Panc1 (cell line): ENCODE results near the gene SUPT3H. TPM values are rescaled to one million over a fixed set of nuclear protein-coding genes. Genes with fewer than 3 reads are reported as not detected.

Source experiments
- ATAC-seq: fragments of 200-7000 bp; cut with Tn5 transposase; 2 replicates; pipeline ENCODE4 v1.9.1; 2020; ENCODE audit warnings: mild to moderate bottlenecking, moderate library complexity
- BruUV-seq: library from RNA; stranded (reverse); fragments of 400-500 nt; replicated peaks from 2 replicates; lab custom pipeline; 2021; lab: Mats Ljungman, UMichigan
- CTCF ChIA-PET: fragments of 300-600 bp; sonication (Branson Sonifier 250); formaldehyde crosslinking; loops from one replicate; lab custom pipeline; 2022; ENCODE audit warnings: antibody characterized with exemption; lab: Charles Lee
- POLR2A ChIA-PET: fragments of 300-600 bp; sonication (Branson Sonifier 250); formaldehyde crosslinking; loops from one replicate; lab custom pipeline; 2022; ENCODE audit warnings: antibody characterized with exemption; lab: Charles Lee
- DNase-seq: peaks from one replicate; pipeline ENCODE4 v3.0.0-alpha.2; 2010; ENCODE audit warnings: low read depth, low spot score
- H3K27ac ChIP-seq: 2 replicates; pipeline ENCODE4 v1.5.1; 2011; ENCODE audit warnings: mild to moderate bottlenecking, low read length, inconsistent platforms
- H3K27me3 ChIP-seq: fragments of 200-500 bp; sonication (Bioruptor generic); 2 replicates; pipeline ENCODE4 v1.6.0; 2014; ENCODE audit warnings: low read length, inconsistent platforms; ENCODE audit not compliant: control insufficient read depth, insufficient read depth
- H3K36me3 ChIP-seq: fragments of 200-500 bp; sonication (Bioruptor generic); 2 replicates; pipeline ENCODE4 v1.5.1; 2014; ENCODE audit warnings: inconsistent platforms, mild to moderate bottlenecking, low read length, moderate library complexity; ENCODE audit not compliant: control insufficient read depth, insufficient read depth
- H3K4me1 ChIP-seq: 2 replicates; pipeline ENCODE4 v1.5.1; 2011; ENCODE audit warnings: inconsistent platforms, mild to moderate bottlenecking, low read length, moderate library complexity; ENCODE audit not compliant: control insufficient read depth, insufficient read depth
- H3K4me3 ChIP-seq, 2 experiments: 2 replicates each; pipeline ENCODE4 v1.5.1; 2011 to 2012; ENCODE audit warnings: low read depth in 2 of 2, low read length in 2 of 2, mild to moderate bottlenecking in 2 of 2, inconsistent platforms in 1 of 2, moderate library complexity in 1 of 2
- H3K9me3 ChIP-seq: fragments of 200-500 bp; sonication (Bioruptor generic); 2 replicates; pipeline ENCODE4 v1.5.1; 2014; ENCODE audit warnings: low read depth, mild to moderate bottlenecking, inconsistent platforms, low read length, moderate library complexity; ENCODE audit not compliant: control insufficient read depth, insufficient read depth
- CTCF ChIP-seq: fragments of 450-650 bp; IDR thresholded peaks from 2 replicates; pipeline ENCODE4 v1.5.1; 2017; ENCODE audit warnings: mild to moderate bottlenecking
- POLR2AphosphoS5 ChIP-seq: IDR thresholded peaks from 2 replicates; pipeline ENCODE4 v1.6.1; 2012; ENCODE audit warnings: mild to moderate bottlenecking, low read depth, low read length, moderate library complexity
- REST ChIP-seq, 2 experiments: IDR thresholded peaks; 2 replicates each; pipeline ENCODE4 v1.6.1; 2011 to 2012; ENCODE audit warnings: low read depth in 2 of 2, control low read depth in 1 of 2, low read length in 1 of 2, mild to moderate bottlenecking in 1 of 2, moderate library complexity in 1 of 2; ENCODE audit not compliant: insufficient read depth in 1 of 2
- SIN3A ChIP-seq: IDR thresholded peaks from 2 replicates; pipeline ENCODE4 v1.6.1; 2012; ENCODE audit warnings: low read depth, mild to moderate bottlenecking, low read length, moderate library complexity, borderline replicate concordance; ENCODE audit not compliant: insufficient read depth
- TCF7L2 ChIP-seq: IDR thresholded peaks from 2 replicates; pipeline ENCODE4 v1.6.1; 2011; ENCODE audit warnings: mild to moderate bottlenecking, low read depth, low read length, inconsistent platforms
- in situ Hi-C: cut with HindIII; loops from 2 replicates; pipeline ENCODE4 v1.10.0; 2016; ENCODE audit warnings: low sequenced_read_pairs, low pct_unique_long_range_greater_than_20kb
- intact Hi-C: fragments of 100-400 bp; cut with micrococcal nuclease; formaldehyde crosslinking; loops from one replicate; pipeline ENCODE4 v1.10.0; 2022; ENCODE audit not compliant: unreplicated experiment
- total RNA-seq: library from RNA; stranded (reverse); gene quantifications from one replicate; pipeline ENCODE4 v1.2.1, GENCODE V29; 2021; ENCODE audit not compliant: unreplicated experiment

Gene SUPT3H
- total RNA-seq, 1 experiment from 2014 or later = 11.0 TPM

GRCh38 chr6:44980841-44981240 lies 396.9 kb downstream of the SUPT3H start:
- Histone ChIP-seq H3K36me3 (no peaks in the 10 kb centered on the region), H3K4me3 (no peak overlapping the region), H3K4me1 (no peaks in the 10 kb centered on the region), H3K27me3 (no peaks in the 10 kb centered on the region), H3K27ac (no peak overlapping the region), H3K9me3 (no peaks in the 10 kb centered on the region)
- TF ChIP-seq REST (IDR thresholded peaks at IDR 0.05; ENCODE audit: insufficient read depth in 1 of 2, low read depth in 2 of 2, low read length in 1 of 2) = no peak
- no peak for TF ChIP-seq SIN3A
- no peak for TF ChIP-seq POLR2AphosphoS5
- TF ChIP-seq CTCF = no peak
- TF ChIP-seq TCF7L2 = no peak
- intact Hi-C loops = no loop called here
- BruUV-seq = no TSS peak
- no peak for DNase-seq
- in situ Hi-C loops = no loop called here
- no peak for ATAC-seq
- ChIA-PET POLR2A (no interaction called here), CTCF (no interaction called here)

- POLR2A ChIA-PET = interaction anchor here (0.6 to 0.7 kb wide), 2 partner anchors 173 to 470 kb away, joined by 3 read pairs; no protein-coding TSS in a partner anchor
- BruUV-seq = no TSS peak
Measured at GRCh38 chr6:44976677-44977641, 400.8 kb downstream of the SUPT3H start.

More at GRCh38 chr6:44976677-44977641, 400.8 kb downstream of the SUPT3H start:
- Histone ChIP-seq H3K4me1 (no peaks in the 10 kb centered on the region), H3K27ac (no peak overlapping the region), H3K9me3 (no peaks in the 10 kb centered on the region), H3K27me3 (no peaks in the 10 kb centered on the region), H3K36me3 (no peaks in the 10 kb centered on the region), H3K4me3 (no peak overlapping the region)
- TF ChIP-seq CTCF (no peak), POLR2AphosphoS5 (no peak), TCF7L2 (no peak), REST (IDR thresholded peaks at IDR 0.05; ENCODE audit: insufficient read depth in 1 of 2, low read depth in 2 of 2, low read length in 1 of 2) (no peak), SIN3A (no peak)
- in situ Hi-C loops = no loop called here
- CTCF ChIA-PET = no interaction called here
- DNase-seq (no peak), ATAC-seq (no peak)
- intact Hi-C loops = no loop called here
